OCI-LY3 (cell line): ENCODE results near the gene SSPN.
"Not testable (repeated sequence)": the region's sequence is repeated elsewhere in the genome, so short reads cannot be mapped to it uniquely, and the experiment has no call there.

ENCODE experiments used
- H2AFZ ChIP-seq: fragments of 200-600, 300-600 bp; shearing (Covaris generic); 2 replicates; pipeline ENCODE4 v1.6.0; 2014; ENCODE audit warnings: antibody characterized with exemption, low read depth, low read length
- H3K27ac ChIP-seq: fragments of 200-600, 300-600 bp; sonication (generic); 2 replicates; pipeline ENCODE4 v1.5.1; 2014; ENCODE audit warnings: mild to moderate bottlenecking, low read length, moderate library complexity, mixed read lengths
- H3K27me3 ChIP-seq: fragments of 200-600, 300-600 bp; sonication (generic); 2 replicates; pipeline ENCODE4 v1.6.1; 2014; ENCODE audit warnings: low read depth, low read length, mixed read lengths
- H3K36me3 ChIP-seq: fragments of 200-600, 300-600 bp; sonication (generic); replicated peaks from 2 replicates; pipeline ENCODE3; 2014; ENCODE audit warnings: low read depth, low read length, mixed read lengths
- H3K4me1 ChIP-seq: fragments of 300-600, 200-600 bp; sonication (generic); 2 replicates; pipeline ENCODE4 v1.6.1; 2014; ENCODE audit warnings: low read length, mixed read lengths
- H3K4me2 ChIP-seq: fragments of 200-600, 300-600 bp; sonication (generic); 2 replicates; pipeline ENCODE4 v1.6.1; 2014; ENCODE audit warnings: low read length, mixed read lengths
- H3K4me3 ChIP-seq: fragments of 300-600, 200-600 bp; sonication (generic); 2 replicates; pipeline ENCODE4 v1.5.1; 2014; ENCODE audit warnings: antibody characterized with exemption, mild to moderate bottlenecking, low read length, moderate library complexity
- H3K79me2 ChIP-seq: fragments of 300-600, 200-600 bp; shearing (Covaris generic); 2 replicates; pipeline ENCODE4 v1.6.1; 2014; ENCODE audit warnings: mild to moderate bottlenecking, low read length, mixed read lengths
- H3K9ac ChIP-seq: fragments of 300-600, 200-600 bp; shearing (Covaris generic); 2 replicates; pipeline ENCODE4 v1.6.0; 2014; ENCODE audit warnings: mild to moderate bottlenecking, low read length, moderate library complexity
- H3K9me3 ChIP-seq: fragments of 200-600, 300-600 bp; shearing (Covaris generic); 2 replicates; pipeline ENCODE4 v1.6.1; 2014; ENCODE audit warnings: low read length, mixed read lengths; ENCODE audit not compliant: insufficient read depth
- H4K20me1 ChIP-seq: fragments of 200-600, 300-600 bp; sonication (generic); 2 replicates; pipeline ENCODE4 v1.6.1; 2016; ENCODE audit warnings: low read length, mixed read lengths; ENCODE audit not compliant: insufficient read depth
- CTCF ChIP-seq: fragments of 200-600, 300-600 bp; sonication (generic); IDR thresholded peaks from 2 replicates; pipeline ENCODE4 v1.5.1; 2014; ENCODE audit warnings: antibody characterized with exemption, low read length, low read depth
- EZH2phosphoT487 ChIP-seq: fragments of 200-600 bp; shearing (Covaris generic); IDR thresholded peaks from 2 replicates; pipeline ENCODE4 v1.6.1; 2018; ENCODE audit warnings: antibody characterized with exemption, mixed run types, low read depth

The SSPN gene

GRCh38 chr12:26231470-26231869 is 36.1 kb downstream of the SSPN start:
- Histone ChIP-seq H3K4me1 (no peaks in the 10 kb centered on the region), H3K27ac (no peak overlapping the region), H3K9ac (no peak overlapping the region), H3K4me3 (no peak overlapping the region), H3K4me2 (no peak overlapping the region), H4K20me1 (no peaks in the 10 kb centered on the region), H2AFZ (no peak overlapping the region), H3K27me3 (peaks cover 18% of the 10 kb centered on the region), H3K9me3 (no peaks in the 10 kb centered on the region), H3K79me2 (no peaks in the 10 kb centered on the region), H3K36me3 (no peaks in the 10 kb centered on the region)
- TF ChIP-seq EZH2phosphoT487 (no peak), CTCF (no peak)

- Histone ChIP-seq H2AFZ (no peak overlapping the region), H3K9ac (no peak overlapping the region), H3K9me3 (no peaks in the 10 kb centered on the region), H3K27me3 (peaks cover 15% of the 10 kb centered on the region), H3K4me2 (no peak overlapping the region), H3K27ac (no peak overlapping the region), H4K20me1 (no peaks in the 10 kb centered on the region), H3K36me3 (no peaks in the 10 kb centered on the region), H3K79me2 (no peaks in the 10 kb centered on the region), H3K4me3 (no peak overlapping the region), H3K4me1 (no peaks in the 10 kb centered on the region)
- no peak for TF ChIP-seq EZH2phosphoT487
- TF ChIP-seq CTCF = no peak
These were observed 36.5 kb downstream of the SSPN start for GRCh38 chr12:26231921-26232320.

- Histone ChIP-seq H3K27ac (no peak overlapping the region), H4K20me1 (no peaks in the 10 kb centered on the region), H3K4me3 (no peak overlapping the region), H3K36me3 (no peaks in the 10 kb centered on the region), H3K4me2 (no peak overlapping the region), H3K9ac (no peak overlapping the region), H3K9me3 (no peaks in the 10 kb centered on the region), H3K79me2 (no peaks in the 10 kb centered on the region), H3K4me1 (no peaks in the 10 kb centered on the region), H2AFZ (no peak overlapping the region), H3K27me3 (peaks cover 7% of the 10 kb centered on the region; the same call in 1 of the 2 replicates)
- TF ChIP-seq CTCF (no peak), EZH2phosphoT487 (no peak)
These were observed 38.3 kb downstream of the SSPN start for GRCh38 chr12:26233631-26234030.

GRCh38 chr12:26235465-26235864 is 40.1 kb downstream of the SSPN start:
- H3K9ac ChIP-seq, H2AFZ ChIP-seq, H3K36me3 ChIP-seq, H3K4me1 ChIP-seq, H3K79me2 ChIP-seq, H4K20me1 ChIP-seq, H3K4me3 ChIP-seq, H3K4me2 ChIP-seq, H3K9me3 ChIP-seq, H3K27ac ChIP-seq: not testable (repeated sequence)
- peaks cover 12% of the 10 kb centered on the region; the same call in 1 of the 2 replicates for H3K27me3 ChIP-seq
